Liver (tissue), 9 donors: ENCODE measurements around the gene KEAP1. TPM values are rescaled to one million over a fixed set of nuclear protein-coding genes. Genes with fewer than 3 reads are reported as not detected.
A peak's percentile ranks its signal among the peaks of the same experiment; 100 is the strongest.

Experiments used
- DNase-seq: peaks from one replicate; pipeline ENCODE4 v3.0.0-alpha.2; 2017; ENCODE audit warnings: low spot score
- H3K27ac ChIP-seq, 2 donors: one replicate each; pipeline ENCODE4 v1.7.0; 2013; ENCODE audit warnings: inconsistent platforms in 2 of 2, low read length in 2 of 2, control low read depth in 1 of 2, low read depth in 1 of 2, mild to moderate bottlenecking in 1 of 2
- H3K27me3 ChIP-seq, 4 donors: one replicate each; pipeline versions ENCODE4 v1.6.1 to v1.7.0; 2013; ENCODE audit warnings: low read length in 3 of 4, inconsistent platforms in 1 of 4, mild to moderate bottlenecking in 1 of 4, moderate library complexity in 1 of 4; ENCODE audit not compliant: control insufficient read depth in 4 of 4, insufficient read depth in 4 of 4
- H3K36me3 ChIP-seq, 4 donors: one replicate each; pipeline versions ENCODE4 v1.6.1 to v1.7.0; 2013; ENCODE audit warnings: low read length in 3 of 4, mild to moderate bottlenecking in 3 of 4, low read depth in 1 of 4, moderate library complexity in 1 of 4; ENCODE audit not compliant: control insufficient read depth in 4 of 4, insufficient read depth in 3 of 4
- H3K4me1 ChIP-seq, 4 donors: one replicate each; pipeline versions ENCODE4 v1.6.1 to v1.7.0; 2013; ENCODE audit warnings: low read length in 3 of 4, mild to moderate bottlenecking in 3 of 4, moderate library complexity in 1 of 4; ENCODE audit not compliant: control insufficient read depth in 4 of 4, insufficient read depth in 4 of 4
- H3K4me3 ChIP-seq, 3 donors: one replicate each; pipeline versions ENCODE4 v1.6.1 to v1.7.0; 2013; ENCODE audit warnings: low read length in 3 of 3, control low read depth in 1 of 3, low read depth in 1 of 3, mild to moderate bottlenecking in 1 of 3
- H3K9ac ChIP-seq, 2 donors: one replicate each; pipeline ENCODE4 v1.7.0; 2013; ENCODE audit warnings: low read length in 2 of 2, mild to moderate bottlenecking in 2 of 2, moderate library complexity in 2 of 2, control low read depth in 1 of 2, low read depth in 1 of 2
- H3K9me3 ChIP-seq, 4 donors: one replicate each; pipeline versions ENCODE4 v1.6.1 to v1.7.0; 2013; ENCODE audit warnings: low read length in 3 of 4; ENCODE audit not compliant: control insufficient read depth in 4 of 4
- CTCF ChIP-seq: fragments of 150-350 bp; IDR thresholded peaks from 2 replicates; pipeline ENCODE4 v1.5.1; 2017; ENCODE audit warnings: improper control_type of control experiment, low read depth, low read length; ENCODE audit not compliant: missing input control
- GABPA ChIP-seq, 2 donors: IDR thresholded peaks in 1 of 2; conservative IDR thresholded peaks in 1 of 2; 2 replicates each; pipeline ENCODE4 v1.6.1; 2016; ENCODE audit warnings: antibody characterized with exemption in 2 of 2, mild to moderate bottlenecking in 1 of 2, moderate library complexity in 1 of 2
- HNF4A ChIP-seq, 2 donors: conservative IDR thresholded peaks; 2 replicates each; pipeline ENCODE4 v1.6.1; 2016; ENCODE audit warnings: antibody characterized with exemption in 2 of 2, mild to moderate bottlenecking in 2 of 2
- JUND ChIP-seq, 2 donors: IDR thresholded peaks; 2 replicates each; pipeline ENCODE4 v1.6.1; 2016; ENCODE audit warnings: antibody characterized with exemption in 2 of 2
- MAX ChIP-seq: IDR thresholded peaks from 2 replicates; pipeline ENCODE4 v1.6.1; 2016; ENCODE audit warnings: antibody characterized with exemption
- RAD21 ChIP-seq, 2 donors: IDR thresholded peaks; 2 replicates each; pipeline ENCODE4 v1.6.1; 2016; ENCODE audit warnings: antibody characterized with exemption in 2 of 2, mild to moderate bottlenecking in 2 of 2
- REST ChIP-seq: IDR thresholded peaks from 2 replicates; pipeline ENCODE4 v1.6.1; 2016; ENCODE audit warnings: antibody characterized with exemption, mild to moderate bottlenecking
- RXRA ChIP-seq, 2 donors: IDR thresholded peaks; 2 replicates each; pipeline ENCODE4 v1.6.1; 2017 to 2018; ENCODE audit warnings: antibody characterized with exemption in 2 of 2, mild to moderate bottlenecking in 1 of 2
- SP1 ChIP-seq: IDR thresholded peaks from 2 replicates; pipeline ENCODE4 v1.6.1; 2018; ENCODE audit warnings: antibody characterized with exemption, mild to moderate bottlenecking
- YY1 ChIP-seq: IDR thresholded peaks from 2 replicates; pipeline ENCODE4 v1.6.1; 2016; ENCODE audit warnings: antibody characterized with exemption, mild to moderate bottlenecking
- WGBS: extraction: QIAGEN DNeasy Blood & Tissue Kit; methylation state at CpG from one replicate; pipeline ENCODE4 v1.1.7; 2013; 5-methylcytosine and 5-hydroxymethylcytosine counted together
- polyA plus RNA-seq, 2 donors: library from polyadenylated mRNA; stranded (reverse) in 1 of 2; unstranded in 1 of 2; fragments of 200-250 nt in 1 of 2; fragments of >200 nt in 1 of 2; fragmentation: Nextera tagmentation in 1 of 2; extraction: Ambion mirVana in 1 of 2; gene quantifications; one replicate each; pipeline versions ENCODE4 v1.2.1 to v1.2.3, GENCODE V29; 2013 to 2015
- total RNA-seq, 2 donors: library from RNA; depleted of rRNA; stranded (reverse); fragments of >200 nt; gene quantifications; one replicate each; pipeline ENCODE4 v1.2.3, GENCODE V29; 2014
- donor health status: healthy.
- donor health status: healthy.
- donor health status: healthy.
- donor health status: healthy.
- donor health status: healthy.

The KEAP1 gene
- total and polyA plus RNA-seq, 4 donors: 44.3 to 62.3 (median 48.0) TPM

- H3K27ac ChIP-seq: peak overlapping the region; percentile 42 to 77
- no peaks in the 10 kb centered on the region for H3K27me3 ChIP-seq
- peaks cover 8 to 22% (median 14%) of the 10 kb centered on the region in 4 donors for H3K4me1 ChIP-seq
- peak; percentile 67 for TF ChIP-seq SP1
- peak; percentile 45 to 56 for TF ChIP-seq HNF4A (conservative IDR thresholded peaks at IDR 0.05)
- TF ChIP-seq RXRA (IDR thresholded peaks at IDR 0.05): peak; percentile 11 to 52
- no peak for TF ChIP-seq MAX
- TF ChIP-seq RAD21 (IDR thresholded peaks at IDR 0.05): no peak
- TF ChIP-seq CTCF: no peak
- no peak for TF ChIP-seq JUND (IDR thresholded peaks at IDR 0.05)
- TF ChIP-seq GABPA (IDR thresholded peaks at IDR 0.05 in 1 of 2, conservative IDR thresholded peaks at IDR 0.05 in 1 of 2): no peak
- no peak for TF ChIP-seq YY1
- TF ChIP-seq REST: no peak
- peak; percentile 47 for DNase-seq
- WGBS: 31% methylated on average over 23 of the region's 23 CpGs
- H3K4me3 ChIP-seq: peak overlapping the region; percentile 76 to 99 (median 91)
- H3K9me3 ChIP-seq: no peaks in the 10 kb centered on the region
- peaks cover 11 to 24% (median 16%) of the 10 kb centered on the region in 4 donors for H3K36me3 ChIP-seq
- H3K9ac ChIP-seq: peak overlapping the region in 1 of 2 donors; percentile 51
Measured at GRCh38 chr19:10544753-10545251, 41.6 kb upstream of the KEAP1 start.

- Histone ChIP-seq H3K27ac (peak overlapping the region; percentile 42 to 77), H3K9me3 (no peaks in the 10 kb centered on the region), H3K36me3 (peaks cover 8 to 20% (median 15%) of the 10 kb centered on the region in 4 donors), H3K4me1 (peaks cover 8 to 22% (median 14%) of the 10 kb centered on the region in 4 donors), H3K4me3 (peak overlapping the region; percentile 76 to 99 (median 91)), H3K27me3 (no peaks in the 10 kb centered on the region), H3K9ac (peak overlapping the region; percentile 71 to 72)
- peak; percentile 39 to 53 for TF ChIP-seq HNF4A (conservative IDR thresholded peaks at IDR 0.05)
- no peak for TF ChIP-seq SP1
- peak; percentile 72 for DNase-seq
- 21% methylated on average over 22 of the region's 22 CpGs for WGBS
Measured at GRCh38 chr19:10544242-10544752, 41.1 kb upstream of the KEAP1 start.
